OCI-LY7 (cell line): Measurements from ENCODE around the gene LCK. TPM values are rescaled to one million over a fixed set of nuclear protein-coding genes. Genes with fewer than 3 reads are reported as not detected.

ENCODE experiments used
- BruUV-seq: library from RNA; stranded (reverse); fragments of 400-500 nt; replicated peaks from 2 replicates; lab custom pipeline; 2021; lab: Mats Ljungman, UMichigan
- CTCF ChIA-PET: fragments of 300-600 bp; sonication (Branson Sonifier 250); formaldehyde crosslinking; loops from one replicate; lab custom pipeline; 2022; ENCODE audit warnings: antibody characterized with exemption; ENCODE audit not compliant: unreplicated experiment; lab: Charles Lee
- POLR2A ChIA-PET: fragments of 300-600 bp; sonication (Branson Sonifier 250); formaldehyde crosslinking; loops from one replicate; lab custom pipeline; 2022; ENCODE audit warnings: antibody characterized with exemption; lab: Charles Lee
- DNase-seq: peaks from one replicate; pipeline ENCODE4 v3.0.0-alpha.2; 2015; ENCODE audit warnings: low spot score
- H2AFZ ChIP-seq: fragments of 200-600 bp; sonication (generic), shearing (Covaris generic); 2 replicates; pipeline ENCODE4 v1.6.1; 2014; ENCODE audit warnings: mild to moderate bottlenecking, antibody characterized with exemption, low read length, moderate library complexity
- H3K27ac ChIP-seq: fragments of 200-600 bp; sonication (generic); 2 replicates; pipeline ENCODE4 v1.5.1; 2014; ENCODE audit warnings: mixed run types, low read depth, mild to moderate bottlenecking, moderate library complexity, low read length, inconsistent platforms; ENCODE audit not compliant: poor library complexity, severe bottlenecking
- H3K36me3 ChIP-seq: fragments of 200-600 bp; sonication (generic); 2 replicates; pipeline ENCODE4 v1.6.1; 2014; ENCODE audit warnings: mild to moderate bottlenecking, antibody characterized with exemption, low read length, moderate library complexity, mixed read lengths; ENCODE audit not compliant: insufficient read depth
- H3K4me1 ChIP-seq: fragments of 200-600 bp; sonication (generic); 2 replicates; pipeline ENCODE4 v1.5.1; 2014; ENCODE audit warnings: mild to moderate bottlenecking, low read length; ENCODE audit not compliant: insufficient read depth, poor library complexity, severe bottlenecking
- H3K4me2 ChIP-seq: fragments of 200-600 bp; sonication (generic); 2 replicates; pipeline ENCODE4 v1.6.1; 2014; ENCODE audit warnings: mild to moderate bottlenecking, low read length
- H3K4me3 ChIP-seq: fragments of 200-600 bp; sonication (generic); 2 replicates; pipeline ENCODE4 v1.5.1; 2014; ENCODE audit warnings: mild to moderate bottlenecking, low read depth, low read length; ENCODE audit not compliant: poor library complexity, severe bottlenecking
- H3K79me2 ChIP-seq: fragments of 200-600 bp; sonication (generic); 2 replicates; pipeline ENCODE4 v1.6.1; 2016; ENCODE audit warnings: low read depth, mild to moderate bottlenecking, low read length, moderate library complexity, mixed read lengths; ENCODE audit not compliant: insufficient read depth
- H3K9me2 ChIP-seq: fragments of 200-600 bp; sonication (generic); 2 replicates; pipeline ENCODE4 v1.6.1; 2016; ENCODE audit warnings: mild to moderate bottlenecking, low read length, mixed read lengths; ENCODE audit not compliant: insufficient read depth
- H3K9me3 ChIP-seq: fragments of 200-600 bp; sonication (generic); 2 replicates; pipeline ENCODE4 v1.6.1; 2014; ENCODE audit warnings: mild to moderate bottlenecking, mixed run types, low read length, mixed read lengths
- H4K20me1 ChIP-seq: fragments of 200-600 bp; sonication (generic); 2 replicates; pipeline ENCODE4 v1.6.1; 2014; ENCODE audit warnings: mild to moderate bottlenecking, antibody characterized with exemption, low read length, moderate library complexity, mixed read lengths; ENCODE audit not compliant: insufficient read depth
- CTCF ChIP-seq: fragments of 200-600 bp; sonication (generic); conservative IDR thresholded peaks from 2 replicates; pipeline ENCODE4 v1.5.1; 2014; ENCODE audit warnings: mild to moderate bottlenecking, antibody characterized with exemption, low read length, moderate library complexity, mixed read lengths
- EZH2phosphoT487 ChIP-seq: fragments of 200-600 bp; sonication (generic); IDR thresholded peaks from 2 replicates; pipeline ENCODE4 v1.6.1; 2018; ENCODE audit warnings: low read depth, borderline replicate concordance, mild to moderate bottlenecking, mixed run types, antibody characterized with exemption, low read length, moderate library complexity, mixed read lengths
- intact Hi-C: fragments of 100-400 bp; cut with micrococcal nuclease; formaldehyde crosslinking; loops from one replicate; pipeline ENCODE4 v1.10.0; 2022; ENCODE audit not compliant: unreplicated experiment
- total RNA-seq, 2 experiments: library from RNA; depleted of rRNA in 1 of 2; stranded (reverse); fragments of >200 nt in 1 of 2; shearing (Covaris generic) in 1 of 2; gene quantifications; 2 replicates each; pipeline ENCODE4 v1.2.3, GENCODE V29; 2014 to 2022

The LCK gene
- total RNA-seq, 2 experiments from 2014 or later: 146 to 218 TPM

DNA sequence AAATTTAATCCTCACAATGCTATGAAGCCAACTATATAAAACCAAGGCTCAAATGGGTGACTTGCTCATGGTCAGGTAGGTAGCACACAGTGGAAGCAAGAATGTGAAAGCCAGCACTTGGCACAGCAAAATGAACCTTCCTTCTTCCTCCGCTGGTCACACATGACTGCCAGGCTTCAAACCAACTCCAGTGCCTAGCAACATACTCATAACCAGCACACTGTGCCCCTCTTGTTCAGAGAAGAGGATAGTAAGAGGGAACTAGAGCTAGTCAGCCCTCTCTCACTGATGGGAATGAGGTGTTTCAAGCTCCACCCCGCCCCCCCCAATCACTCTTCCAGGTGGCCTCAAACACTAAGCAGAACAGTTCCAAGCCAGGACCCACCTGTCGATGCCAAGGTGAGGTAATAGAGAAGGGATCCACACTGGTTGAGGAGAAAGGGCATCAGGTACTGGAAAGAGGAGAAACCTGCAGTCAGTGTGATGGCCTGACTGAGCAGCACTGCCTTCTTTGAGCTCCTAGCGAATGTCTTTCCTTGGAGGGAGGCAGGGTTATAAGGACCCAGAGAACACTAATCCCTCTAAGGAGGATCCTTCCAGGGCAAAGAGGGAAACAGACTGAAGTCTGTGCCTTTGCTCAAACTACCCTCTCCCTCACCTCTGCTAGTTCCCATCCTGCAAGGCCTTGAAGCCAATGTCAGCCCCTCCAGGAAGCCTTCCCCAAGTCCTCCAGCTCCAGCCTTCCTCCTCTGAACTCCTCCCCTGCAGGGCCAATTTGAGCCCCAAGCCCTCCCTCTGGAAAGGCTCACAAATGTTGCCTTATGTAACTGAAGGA, 30.1 kb upstream of the LCK start:
- POLR2A ChIA-PET: interaction anchor here (0.6 to 0.9 kb wide), 5 partner anchors 11 to 1238 kb away, joined by 3 to 8 read pairs (median 3); partner anchors contain the start of gene HDAC1
- H3K36me3 ChIP-seq: peaks cover 25% of the 10 kb centered on the region
- CTCF ChIA-PET: interaction anchor here (1.4 kb wide), 1 partner anchor 34 kb away, joined by 3 read pairs; no protein-coding TSS in a partner anchor
- H3K9me2 ChIP-seq: no peaks in the 10 kb centered on the region
- no peaks in the 10 kb centered on the region for H3K9me3 ChIP-seq
- peaks cover 23% of the 10 kb centered on the region for H3K79me2 ChIP-seq
- intact Hi-C loops: no loop called here
- BruUV-seq: no TSS peak
- TF ChIP-seq CTCF: no peak
- no peak for TF ChIP-seq EZH2phosphoT487
- no peaks in the 10 kb centered on the region for H4K20me1 ChIP-seq
- H3K4me1 ChIP-seq: peaks cover 33% of the 10 kb centered on the region
- peak overlapping the region; percentile 37 for H3K27ac ChIP-seq
- peak overlapping the region; percentile 99 for H3K4me2 ChIP-seq
- peak; percentile 68 for DNase-seq
- no peak overlapping the region; the same call in 1 of the 2 replicates for H2AFZ ChIP-seq
- H3K4me3 ChIP-seq: peak overlapping the region; percentile 96

- Histone ChIP-seq H3K9me2 (no peaks in the 10 kb centered on the region), H3K36me3 (peaks cover 31% of the 10 kb centered on the region), H3K27ac (peak overlapping the region; percentile 37), H3K9me3 (no peaks in the 10 kb centered on the region), H3K4me1 (peaks cover 33% of the 10 kb centered on the region), H3K79me2 (peaks cover 23% of the 10 kb centered on the region), H3K4me3 (peak overlapping the region; percentile 96), H4K20me1 (no peaks in the 10 kb centered on the region), H3K4me2 (peak overlapping the region; percentile 99), H2AFZ (no peak overlapping the region; the same call in 1 of the 2 replicates)
- ChIA-PET POLR2A (interaction anchor here (0.6 kb wide), 1 partner anchor 12 kb away, joined by 3 read pairs; no protein-coding TSS in a partner anchor), CTCF (interaction anchor here (1.4 kb wide), 1 partner anchor 34 kb away, joined by 3 read pairs; no protein-coding TSS in a partner anchor)
- TF ChIP-seq CTCF (no peak), EZH2phosphoT487 (no peak)
- no TSS peak for BruUV-seq
- DNase-seq: no peak
- intact Hi-C loops: no loop called here
Measured at GRCh38 chr1:32221581-32221979, 29.5 kb upstream of the LCK start.
